OCI-M2 (cell line): ENCODE measurements around the gene MAPK14.
"Not testable (repeated sequence)": the region's sequence is repeated elsewhere in the genome, so short reads cannot be mapped to it uniquely, and the experiment has no call there.

Experiments used
- DNase-seq: peaks from one replicate; lab custom pipeline; 2025; ENCODE audit not compliant: unreplicated experiment; lab: John Stamatoyannopoulos, UW

The MAPK14 gene

DNA sequence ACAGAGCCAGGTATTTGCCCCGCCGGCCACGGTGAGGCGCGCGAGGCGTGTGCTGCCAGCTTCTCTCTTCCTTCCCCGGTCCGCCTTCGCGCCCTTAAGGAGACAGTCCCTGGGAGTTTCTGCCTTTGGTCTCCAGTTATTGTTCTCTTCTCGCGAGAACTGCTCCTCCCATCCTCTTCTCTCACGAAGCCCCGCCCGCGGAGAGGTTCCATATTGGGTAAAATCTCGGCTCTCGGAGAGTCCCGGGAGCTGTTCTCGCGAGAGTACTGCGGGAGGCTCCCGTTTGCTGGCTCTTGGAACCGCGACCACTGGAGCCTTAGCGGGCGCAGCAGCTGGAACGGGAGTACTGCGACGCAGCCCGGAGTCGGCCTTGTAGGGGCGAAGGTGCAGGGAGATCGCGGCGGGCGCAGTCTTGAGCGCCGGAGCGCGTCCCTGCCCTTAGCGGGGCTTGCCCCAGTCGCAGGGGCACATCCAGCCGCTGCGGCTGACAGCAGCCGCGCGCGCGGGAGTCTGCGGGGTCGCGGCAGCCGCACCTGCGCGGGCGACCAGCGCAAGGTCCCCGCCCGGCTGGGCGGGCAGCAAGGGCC, at the start of gene MAPK14:
Gene MAPK14, plus strand, starts transcription at position 308 of the 587 bp plus-strand sequence. CDS start 350 bp downstream, outside the sequence.
- DNase-seq, result peak; percentile 97

DNA sequence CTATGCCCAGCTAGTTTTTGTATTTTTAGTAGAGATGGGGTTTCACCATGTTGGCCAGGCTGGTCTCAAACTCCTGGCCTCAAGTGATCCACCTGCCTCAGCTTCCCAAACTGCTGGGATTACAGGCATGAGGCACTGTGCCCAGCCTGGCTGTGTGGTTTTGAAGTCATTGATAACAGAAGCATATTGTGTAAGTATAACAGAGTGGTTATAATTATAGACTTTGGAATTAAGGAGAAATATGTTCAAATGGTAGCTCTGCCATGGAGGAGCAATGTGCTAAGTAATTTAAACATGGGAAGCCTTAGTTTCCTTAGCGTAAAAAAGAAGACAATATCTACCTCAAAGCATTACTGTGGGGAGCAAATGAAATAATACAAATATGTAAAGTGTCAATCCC, 47.5 kb upstream of the MAPK14 start:
- not testable (repeated sequence) for DNase-seq

DNA sequence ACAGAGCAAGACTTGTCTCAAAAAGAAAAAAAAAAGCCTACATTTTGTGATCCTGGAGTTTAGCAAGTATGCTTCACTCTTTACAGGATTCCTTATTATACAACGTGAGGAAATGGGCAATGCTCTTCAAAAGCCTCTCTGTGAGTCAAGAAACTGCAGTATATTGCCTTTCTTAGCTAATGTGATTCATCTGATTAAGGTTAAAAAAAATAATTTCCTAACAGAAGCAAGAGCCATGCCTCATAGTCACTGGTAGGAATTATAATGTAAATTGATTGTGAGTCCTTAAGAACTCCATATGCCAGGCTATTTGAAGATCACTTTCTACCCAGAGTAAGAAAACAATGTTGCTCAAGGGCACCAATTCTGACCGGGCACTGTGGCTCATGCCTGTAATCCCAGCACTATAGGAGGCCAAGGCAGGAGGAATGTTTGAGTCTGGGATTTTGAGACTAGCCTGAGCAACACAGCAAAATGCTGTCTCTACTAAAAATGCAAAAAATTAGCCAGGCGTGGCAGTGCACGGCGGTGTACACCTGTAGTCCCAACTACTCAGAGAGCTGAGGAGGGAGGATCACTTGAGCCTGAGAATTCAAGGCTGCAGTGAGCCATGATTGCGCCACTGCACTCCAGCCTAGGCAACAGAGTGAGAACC, 46.5 kb upstream of the MAPK14 start:
- DNase-seq, result no peak

DNA sequence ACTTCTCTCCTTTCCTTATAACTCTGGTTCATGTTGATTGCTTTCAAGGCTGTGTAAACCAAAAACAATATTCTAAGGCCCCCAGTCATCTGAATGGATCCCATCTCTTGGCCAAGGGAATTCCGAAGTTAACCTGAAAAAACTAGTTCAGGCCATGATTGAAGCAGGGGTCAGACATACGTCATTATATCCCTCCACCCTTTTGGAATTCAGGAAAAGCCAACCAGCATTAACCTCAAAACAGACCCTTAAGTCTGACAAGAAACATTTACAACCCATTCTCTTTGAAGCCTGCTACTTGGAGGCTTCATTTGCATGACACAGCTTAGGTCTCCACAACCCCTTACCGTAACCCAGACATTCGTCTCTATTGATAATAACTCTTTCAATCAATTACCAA, 42.9 kb upstream of the MAPK14 start:
- no peak for DNase-seq

DNA sequence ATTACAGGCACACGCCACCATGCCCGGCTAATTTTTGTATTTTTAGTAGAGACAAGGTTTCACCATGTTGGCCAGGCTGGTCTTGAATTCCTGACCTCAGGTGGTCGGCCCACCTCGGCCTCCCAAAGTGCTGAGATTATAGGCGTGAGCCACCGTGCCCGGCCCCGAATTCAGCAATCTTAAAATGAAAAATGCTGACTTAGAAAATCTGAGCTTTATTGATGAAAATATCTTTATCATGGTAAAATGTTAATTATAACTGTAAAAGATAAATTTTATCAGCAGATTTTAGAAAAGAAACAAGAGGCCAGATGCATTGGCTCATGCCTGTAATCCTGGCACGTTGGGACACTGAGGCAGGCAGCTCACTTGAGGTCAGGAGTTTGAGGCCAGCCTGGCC, 39.6 kb upstream of the MAPK14 start:
- DNase-seq, result not testable (repeated sequence)

DNA sequence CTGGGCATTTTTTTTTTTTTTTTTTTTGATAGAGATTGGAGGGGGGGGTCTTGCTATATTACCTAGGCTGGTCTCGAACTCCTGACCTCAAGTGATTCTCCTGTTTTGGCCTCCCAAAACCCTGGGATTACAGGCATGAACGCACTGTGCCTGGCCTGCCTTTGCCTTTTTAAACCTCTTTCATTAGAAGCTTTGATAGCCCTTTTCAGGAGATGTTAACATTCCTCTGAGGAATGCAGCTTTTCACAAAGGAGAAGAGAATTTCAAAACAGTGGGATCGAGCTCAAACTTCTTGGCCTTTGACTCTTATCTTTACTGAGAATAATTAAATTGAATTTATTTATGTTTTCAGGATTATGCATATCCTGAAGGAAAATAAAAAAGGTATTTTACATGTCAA, 34.5 kb upstream of the MAPK14 start:
- DNase-seq, result no peak

DNA sequence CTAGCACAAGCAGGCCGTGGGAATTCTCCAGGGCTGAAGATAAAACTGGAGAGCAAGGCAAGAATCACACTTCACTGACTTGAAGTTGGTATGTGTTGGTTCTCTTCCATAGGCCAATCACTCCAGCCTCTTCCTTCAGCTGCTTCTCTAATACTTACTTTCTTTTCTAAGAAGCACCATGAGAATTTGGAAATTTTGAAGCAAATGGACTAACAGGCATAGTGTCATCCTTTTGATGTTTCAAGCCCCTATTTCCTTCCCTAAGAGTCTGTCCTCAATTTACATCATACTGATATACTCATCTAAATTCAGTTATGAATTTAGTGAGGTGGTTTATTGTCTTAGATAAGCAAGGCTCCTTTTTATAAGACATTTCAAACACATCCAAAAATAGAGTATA, 27.2 kb upstream of the MAPK14 start:
- DNase-seq, result no peak

DNA sequence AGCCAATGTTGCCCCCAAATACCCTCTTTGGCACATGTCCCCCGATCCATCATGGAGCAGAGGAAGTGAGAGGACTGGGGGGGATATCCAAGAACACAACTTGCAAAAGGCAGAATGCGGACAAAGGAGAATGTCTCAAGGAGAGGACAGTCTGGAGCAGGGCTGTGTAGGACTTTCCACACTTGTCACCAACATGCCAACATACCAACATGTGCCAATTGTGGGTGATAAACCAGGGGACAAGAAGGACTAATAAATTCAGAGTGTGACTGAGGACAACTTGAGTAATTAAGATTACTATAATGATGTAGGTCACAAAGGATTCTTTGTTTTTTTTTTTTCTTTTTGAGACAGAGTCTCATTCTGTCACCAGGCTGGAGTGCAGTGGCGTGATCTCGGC, 11.9 kb upstream of the MAPK14 start:
- no peak for DNase-seq

DNA sequence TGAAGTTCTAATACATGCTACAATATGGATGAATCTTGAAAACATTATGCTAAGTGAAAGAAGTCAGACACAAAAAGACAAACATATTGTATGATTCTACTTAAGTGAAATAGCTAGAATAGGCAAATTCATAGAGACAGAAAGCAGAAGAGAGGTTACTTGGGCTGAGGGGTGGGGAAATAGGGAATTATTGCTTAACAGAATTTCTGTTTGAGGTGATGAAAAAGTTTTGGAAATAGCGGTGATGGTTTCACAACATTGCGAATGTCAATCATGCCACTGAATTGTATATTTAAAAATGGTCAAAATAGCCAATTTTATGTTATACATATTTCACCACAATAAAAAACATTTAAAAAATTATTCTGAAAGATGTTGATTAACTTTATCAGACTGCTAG, 9.3 kb upstream of the MAPK14 start:
- DNase-seq, result no peak

DNA sequence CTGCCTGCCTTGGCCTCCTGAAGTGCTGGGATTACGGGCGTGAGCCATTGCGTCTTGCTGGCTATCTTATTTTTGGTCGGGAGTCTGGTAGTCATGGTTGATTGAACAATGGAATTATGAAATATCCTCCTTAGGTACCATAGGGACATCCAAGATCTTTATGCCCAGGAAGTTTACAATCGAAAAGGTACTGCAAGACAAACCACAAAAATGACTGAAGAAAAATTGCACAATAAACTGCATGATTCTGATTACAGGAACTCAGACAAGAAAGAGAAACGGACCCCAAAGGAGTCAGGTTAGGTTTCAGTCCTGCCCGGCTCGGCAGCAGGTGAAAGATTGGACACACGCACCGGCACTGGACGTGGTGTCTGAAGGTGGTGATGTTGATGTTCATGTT, 8.4 kb upstream of the MAPK14 start:
- DNase-seq, result no peak

DNA sequence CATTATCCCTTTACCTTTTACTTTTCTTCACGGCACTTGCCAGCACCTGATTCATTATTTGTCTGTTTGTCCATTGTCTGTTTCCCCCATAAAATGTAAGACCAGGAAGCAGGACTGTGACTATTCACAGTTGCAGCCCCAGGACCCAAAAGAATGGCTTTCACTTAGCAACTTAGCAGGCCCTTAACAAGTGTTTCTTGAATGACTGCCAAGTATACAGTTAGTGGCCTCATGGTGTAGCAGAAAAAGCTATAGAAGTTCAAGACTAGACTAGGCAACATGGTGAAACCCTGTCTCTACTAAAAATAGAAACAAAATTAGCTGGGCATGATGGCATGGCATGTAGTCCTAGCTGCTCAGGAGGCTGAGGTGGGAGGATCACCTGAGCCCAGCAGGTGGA, 7.5 kb upstream of the MAPK14 start:
- no peak for DNase-seq

DNA sequence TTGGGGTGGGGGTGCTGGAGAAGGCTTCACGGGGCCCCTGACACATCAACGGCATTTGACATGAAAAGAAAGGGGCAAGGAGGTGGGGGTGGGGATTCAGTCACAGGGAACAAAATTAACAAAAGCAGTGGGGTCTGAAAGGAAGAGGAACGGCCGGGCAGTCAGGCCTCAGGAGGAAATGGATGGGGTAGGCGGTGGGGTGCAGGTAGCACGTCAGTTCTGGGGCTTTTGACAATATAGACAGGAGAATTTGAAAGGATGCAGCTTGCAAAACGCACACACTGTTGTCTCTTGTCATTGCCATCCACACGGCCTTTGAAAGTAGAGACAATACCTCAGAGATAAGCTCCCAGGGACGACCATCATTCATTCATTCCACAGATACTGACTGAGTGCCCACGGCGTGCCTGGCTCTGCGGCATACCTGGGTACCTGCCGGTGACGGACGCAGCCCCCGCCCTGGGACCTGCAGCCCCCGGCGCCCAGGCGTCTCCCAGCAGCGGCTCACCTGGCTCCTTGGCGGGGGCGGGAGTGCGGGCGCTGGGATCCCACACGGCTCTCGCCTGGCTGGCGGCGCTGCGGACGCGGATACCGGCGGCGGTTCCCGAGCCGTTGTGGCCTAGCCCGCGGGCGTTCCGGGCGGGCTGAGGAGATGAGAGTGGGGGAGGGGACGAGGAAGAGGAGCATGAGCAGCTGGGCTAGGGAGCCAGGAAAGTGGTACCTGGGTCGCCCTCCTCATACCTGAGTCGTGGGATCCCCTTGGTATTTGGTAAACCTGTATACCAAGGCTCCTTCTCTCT, 3.4 kb upstream of the MAPK14 start, which contains the start of gene SLC26A8:
Gene SLC26A8, minus strand, starts transcription at position 646 of the 800 bp plus-strand sequence. CDS start 4,934 bp downstream, outside the sequence.
- no peak for DNase-seq

DNA sequence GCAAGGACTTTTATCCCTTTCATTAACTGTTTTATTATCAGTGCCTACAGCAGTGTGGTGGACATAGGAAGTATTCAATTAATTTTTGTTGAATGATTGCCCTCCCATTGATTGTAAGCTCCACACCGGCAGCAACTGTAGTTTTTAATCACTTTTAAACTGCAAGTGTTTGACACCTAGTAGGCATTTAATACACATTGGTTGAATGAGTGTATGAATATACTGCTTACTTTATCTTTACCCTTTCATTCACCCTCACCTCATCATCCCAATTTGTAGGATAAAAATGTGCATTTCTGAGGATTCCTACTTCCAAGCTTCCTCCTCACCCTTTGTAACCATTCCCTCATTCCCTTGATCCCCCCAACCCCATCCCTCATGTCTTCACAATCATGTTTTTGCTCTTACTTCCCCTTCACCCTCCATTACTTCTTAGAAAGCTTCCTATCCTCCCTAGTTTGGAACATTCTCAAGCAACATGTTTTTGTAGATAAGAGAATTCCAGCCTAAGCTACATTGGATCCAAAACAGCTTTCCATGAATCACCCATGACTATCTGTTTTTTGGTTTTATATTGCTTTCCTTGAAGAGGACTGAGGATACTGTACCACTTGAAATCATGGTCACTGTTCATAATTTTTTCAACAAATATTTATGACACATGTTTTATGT, 2.2 kb upstream of the MAPK14 start:
- no peak for DNase-seq

DNA sequence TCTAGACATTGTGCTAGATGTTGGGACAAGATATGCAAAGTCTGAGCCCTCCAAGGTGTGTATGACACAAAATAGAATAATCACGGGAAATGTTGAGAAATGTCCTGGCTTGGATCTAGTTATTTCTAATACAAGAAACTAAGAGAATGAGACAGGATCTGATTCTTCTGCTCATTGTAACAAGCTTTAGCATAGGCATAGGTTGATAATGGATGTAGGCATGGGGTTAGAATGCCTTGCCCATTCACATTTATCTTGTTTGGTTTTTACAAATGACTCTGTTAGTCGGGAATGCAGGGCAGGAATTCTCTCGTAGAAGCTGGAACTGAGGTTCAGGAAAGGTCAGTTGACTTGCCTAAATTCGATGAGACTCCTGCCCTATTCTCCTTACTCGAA, 1.7 kb upstream of the MAPK14 start:
- DNase-seq, result no peak

DNA sequence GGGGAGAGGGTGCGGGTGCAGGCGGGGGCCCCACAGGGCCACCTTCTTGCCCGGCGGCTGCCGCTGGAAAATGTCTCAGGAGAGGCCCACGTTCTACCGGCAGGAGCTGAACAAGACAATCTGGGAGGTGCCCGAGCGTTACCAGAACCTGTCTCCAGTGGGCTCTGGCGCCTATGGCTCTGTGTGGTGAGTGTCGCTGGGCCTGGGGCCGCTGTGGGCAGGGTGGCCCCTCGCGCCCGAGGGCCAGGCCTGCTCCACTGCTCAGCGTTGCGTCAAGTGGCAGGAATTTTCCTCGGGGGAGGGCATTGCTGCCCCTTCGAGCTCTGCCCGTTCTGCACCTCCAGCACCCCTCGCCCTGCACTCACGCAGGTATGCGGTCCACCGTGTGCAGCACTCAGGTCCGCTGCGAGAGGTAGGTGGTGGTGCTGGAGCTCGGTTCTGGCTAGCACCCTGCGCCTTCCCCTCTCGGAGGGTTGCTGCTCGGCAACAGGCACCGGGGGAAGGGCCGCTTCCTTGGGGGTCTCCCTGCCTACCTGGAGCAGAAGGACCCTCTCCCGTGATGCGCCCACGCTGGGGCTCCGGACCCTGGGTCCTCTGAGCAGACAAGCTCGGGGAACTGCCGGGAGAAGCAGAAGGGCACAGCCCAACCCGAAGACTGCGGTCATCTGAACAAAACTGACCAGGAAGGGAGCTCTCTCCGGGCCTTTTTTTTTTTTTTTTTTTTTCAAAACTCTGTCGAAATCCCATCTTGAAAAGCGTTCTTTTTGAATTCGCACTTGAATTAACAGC, 674 bp downstream of the MAPK14 start:
- DNase-seq, result no peak

DNA sequence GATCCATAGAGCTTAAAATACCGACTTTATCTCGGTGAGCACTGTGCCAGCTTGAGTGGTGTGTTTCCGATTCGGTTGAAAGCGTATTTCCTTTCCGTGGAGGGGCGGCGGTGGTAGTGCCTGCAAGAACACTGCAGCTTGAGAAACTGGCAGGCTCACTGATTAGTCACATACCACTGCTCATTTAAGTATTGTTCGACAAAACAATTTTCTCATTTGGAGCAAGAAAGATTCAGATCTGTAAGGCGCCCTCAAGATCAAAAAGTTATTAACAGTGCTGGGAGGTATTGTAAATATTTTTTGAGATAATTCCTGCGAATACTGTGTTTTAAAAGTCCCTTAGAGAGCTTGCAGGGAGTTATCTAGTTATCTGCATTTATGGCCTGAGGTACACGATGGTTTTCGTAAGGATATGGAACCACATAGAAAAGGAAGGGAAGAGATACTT, 1.3 kb downstream of the MAPK14 start:
- no peak for DNase-seq

DNA sequence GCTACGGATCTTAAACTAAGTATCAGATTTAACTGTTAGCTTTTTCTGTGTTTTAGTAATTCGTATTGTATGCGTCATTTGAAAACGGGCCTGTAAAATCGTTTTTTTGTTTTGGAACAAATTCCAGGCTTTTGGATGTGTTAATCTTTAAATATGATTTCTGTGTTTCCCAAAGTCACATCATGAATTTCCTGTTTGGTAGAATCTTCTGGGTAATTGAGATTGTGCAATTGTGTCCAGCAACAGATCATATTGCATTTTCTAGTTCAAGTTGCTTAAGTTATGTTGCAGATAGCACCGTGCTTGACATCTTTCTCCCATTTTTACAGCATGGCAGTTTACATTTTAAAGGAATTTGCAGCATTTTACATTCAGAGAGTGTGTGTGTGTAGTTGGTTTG, 1.9 kb downstream of the MAPK14 start:
- DNase-seq, result no peak

DNA sequence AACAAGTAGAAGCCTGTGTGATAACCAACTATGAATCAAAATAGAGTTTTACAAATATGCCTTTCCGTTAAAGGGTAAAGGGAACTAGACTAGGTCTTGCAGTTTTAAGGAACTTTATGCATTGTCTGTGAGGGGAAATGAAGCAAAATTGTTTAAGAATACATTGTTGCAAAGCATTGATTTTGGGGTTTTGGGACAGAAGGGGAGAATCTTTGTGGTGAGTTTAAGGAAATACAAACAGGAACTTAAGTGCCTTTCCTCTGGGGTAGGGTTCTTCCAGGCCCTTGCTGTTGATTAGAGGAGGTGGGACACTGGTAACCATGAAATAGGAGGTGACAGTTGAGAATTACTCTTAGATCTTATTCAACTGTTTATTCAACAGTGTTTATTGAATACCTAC, 4.7 kb downstream of the MAPK14 start:
- no peak for DNase-seq

DNA sequence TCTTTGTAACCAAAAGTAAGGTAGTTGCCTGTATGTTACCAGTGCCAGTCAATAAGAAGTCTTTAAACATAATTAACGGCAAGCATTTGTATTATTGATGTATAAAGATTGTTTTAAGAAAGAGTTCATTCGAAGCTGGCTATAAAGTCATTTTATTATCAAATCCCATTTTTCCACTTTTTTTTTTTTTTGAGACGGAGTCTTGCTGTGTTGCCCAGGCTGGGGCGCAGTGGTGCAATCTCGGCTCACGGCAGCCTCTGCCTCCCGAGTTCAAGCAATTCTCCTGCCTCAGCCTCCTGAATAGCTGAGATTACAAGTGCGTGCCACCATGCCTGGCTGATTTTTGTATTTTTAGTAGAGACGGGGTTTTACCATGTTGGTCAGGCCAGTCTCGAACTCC, 5.5 kb downstream of the MAPK14 start:
- not testable (repeated sequence) for DNase-seq

DNA sequence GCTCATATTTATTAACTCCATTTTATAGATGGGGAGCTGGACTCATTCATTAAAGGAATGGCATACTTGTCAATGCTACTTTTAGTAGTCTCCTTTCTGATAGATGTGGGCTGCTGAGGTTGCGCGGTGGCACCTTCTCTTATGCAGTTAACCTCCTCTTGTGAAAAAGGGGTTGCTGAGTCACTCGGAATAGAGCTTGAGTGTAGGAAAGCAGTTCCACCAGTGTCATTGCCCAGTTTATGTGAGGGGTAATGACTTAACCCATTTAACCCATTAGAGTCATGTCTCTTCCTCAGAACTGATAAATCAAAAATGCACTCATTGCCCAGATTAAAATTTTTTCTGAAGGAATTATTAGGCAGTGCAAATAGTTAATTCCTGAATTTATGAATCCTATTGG, 6.3 kb downstream of the MAPK14 start:
- DNase-seq, result no peak

DNA sequence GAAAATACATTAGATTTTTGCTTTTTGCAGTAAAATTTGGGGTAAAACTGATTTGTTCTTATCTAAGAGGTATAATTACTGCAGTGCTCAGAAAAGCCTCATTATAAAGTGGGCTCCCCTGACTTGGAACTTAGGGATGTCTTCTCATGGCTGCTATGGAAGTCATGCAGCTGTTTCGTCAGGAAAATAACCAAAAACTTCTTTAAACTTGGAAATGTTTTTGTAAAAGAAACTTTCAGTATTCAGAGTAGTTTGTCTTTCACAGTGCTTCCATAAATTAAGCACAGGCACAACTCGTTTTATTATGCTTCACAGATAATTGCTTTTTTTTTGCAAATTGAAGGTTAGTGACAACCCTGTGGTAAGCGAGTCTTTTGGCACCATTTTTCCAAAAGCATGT, 6.8 kb downstream of the MAPK14 start:
- no peak for DNase-seq
